Cardiac muscle cell (in vitro differentiated cells and primary cell): ENCODE results near the gene CACNA1C. TPM values are rescaled to one million over a fixed set of nuclear protein-coding genes. Genes with fewer than 3 reads are reported as not detected.

Experiments used
- DNase-seq, 2 donors: peaks; one replicate each; pipeline versions ENCODE4 v3.0.0 to v3.0.0-alpha.2; 2010 to 2017; ENCODE audit warnings: low read depth in 1 of 2, low spot score in 1 of 2
- H3K27ac ChIP-seq: fragments of 200-600 bp; sonication (generic); 2 replicates; pipeline ENCODE4 v1.5.1; 2016
- H3K27me3 ChIP-seq: fragments of 200-600 bp; sonication (generic); 2 replicates; pipeline ENCODE4 v1.6.0; 2016; ENCODE audit warnings: control low read depth
- H3K36me3 ChIP-seq: fragments of 200-600 bp; sonication (generic); 2 replicates; pipeline ENCODE4 v1.5.1; 2016; ENCODE audit warnings: control low read depth
- H3K4me1 ChIP-seq: fragments of 200-600 bp; sonication (generic); 2 replicates; pipeline ENCODE4 v1.8.1; 2017; ENCODE audit warnings: low read depth, mild to moderate bottlenecking, mixed run types
- H3K4me3 ChIP-seq: fragments of 200-600 bp; sonication (generic); 2 replicates; pipeline ENCODE4 v1.5.1; 2016; ENCODE audit warnings: mild to moderate bottlenecking
- H3K9me3 ChIP-seq: fragments of 200-600 bp; sonication (generic); 2 replicates; pipeline ENCODE4 v1.5.1; 2017; ENCODE audit warnings: low read depth, mild to moderate bottlenecking, control low read depth
- CTCF ChIP-seq: IDR thresholded peaks from 2 replicates; pipeline ENCODE4 v1.5.1; 2012; ENCODE audit warnings: low read depth, mild to moderate bottlenecking, low read length
- polyA plus RNA-seq: library from polyadenylated mRNA; unstranded; fragments of >200 nt; fragmentation: Nextera tagmentation; extraction: Ambion mirVana; gene quantifications from 2 replicates; pipeline ENCODE4 v1.2.1, GENCODE V29; 2016
- total RNA-seq: library from RNA; depleted of rRNA; stranded (reverse); fragments of >200 nt; gene quantifications from 2 replicates; pipeline ENCODE4 v1.2.3, GENCODE V29; 2016

The CACNA1C gene
- total and polyA plus RNA-seq, 2 experiments from 2014 or later: 40.8 to 77.8 TPM

DNA sequence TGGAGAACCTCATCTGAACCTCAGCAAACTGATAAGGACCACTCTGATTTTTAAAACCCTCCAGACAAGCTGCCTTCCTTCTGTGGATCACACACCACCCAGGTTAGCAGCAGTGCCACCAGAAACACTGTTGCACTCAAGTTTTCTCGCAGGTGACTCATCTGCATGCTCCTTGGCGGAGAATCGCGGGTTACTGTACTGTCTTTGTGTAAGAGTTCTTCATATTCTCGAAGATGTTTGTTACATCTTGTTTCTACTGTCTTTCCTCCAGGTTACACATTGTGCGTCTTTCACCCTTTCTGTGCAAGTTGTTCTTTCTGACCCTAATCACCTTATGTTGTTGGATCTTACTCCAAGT lies 331.2 kb downstream of the CACNA1C start:
- no peak for TF ChIP-seq CTCF
- no peaks in the 10 kb centered on the region for H3K9me3 ChIP-seq
- H3K4me3 ChIP-seq: no peak overlapping the region
- H3K27me3 ChIP-seq: no peaks in the 10 kb centered on the region
- DNase-seq: no peak
- H3K4me1 ChIP-seq: peaks cover 22% of the 10 kb centered on the region
- no peak overlapping the region for H3K27ac ChIP-seq
- H3K36me3 ChIP-seq: no peaks in the 10 kb centered on the region

- H3K4me3 ChIP-seq: no peak overlapping the region
- TF ChIP-seq CTCF: peak; percentile 15
- peaks cover 22% of the 10 kb centered on the region for H3K4me1 ChIP-seq
- H3K27ac ChIP-seq: no peak overlapping the region
- H3K36me3 ChIP-seq: no peaks in the 10 kb centered on the region
- no peaks in the 10 kb centered on the region for H3K9me3 ChIP-seq
- peak in 1 of 2 donors; percentile 65 for DNase-seq
- no peaks in the 10 kb centered on the region for H3K27me3 ChIP-seq
Observed at GRCh38 chr12:2384533-2385351, 332.0 kb downstream of the CACNA1C start.

- peaks cover 16% of the 10 kb centered on the region for H3K4me1 ChIP-seq
- DNase-seq: no peak
- no peaks in the 10 kb centered on the region for H3K27me3 ChIP-seq
- no peaks in the 10 kb centered on the region for H3K36me3 ChIP-seq
- no peak overlapping the region for H3K4me3 ChIP-seq
- no peak for TF ChIP-seq CTCF
- H3K27ac ChIP-seq: no peak overlapping the region
- no peaks in the 10 kb centered on the region for H3K9me3 ChIP-seq
Observed at GRCh38 chr12:2385529-2385928, 332.7 kb downstream of the CACNA1C start.

DNA sequence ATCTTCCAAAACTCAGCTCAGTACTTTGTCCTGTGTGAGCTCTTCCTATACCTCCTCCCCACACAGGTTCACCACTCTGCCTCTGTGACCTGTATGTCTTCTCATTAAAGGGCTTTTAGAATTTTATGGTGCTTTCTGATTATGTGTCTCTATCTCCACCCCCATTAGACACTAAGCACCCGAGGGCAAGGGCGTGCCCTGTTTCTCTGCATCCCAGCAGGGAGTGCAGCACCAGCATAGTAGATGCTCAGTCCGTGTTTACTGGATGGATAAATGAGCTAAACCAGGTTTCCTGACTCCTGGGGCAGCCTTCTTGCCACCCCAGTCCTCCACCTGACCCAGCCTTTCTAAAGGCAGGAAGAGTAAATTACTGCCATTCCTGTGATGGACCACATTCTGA lies 333.8 kb downstream of the CACNA1C start:
- Histone ChIP-seq H3K9me3 (no peaks in the 10 kb centered on the region), H3K4me3 (no peak overlapping the region), H3K27me3 (no peaks in the 10 kb centered on the region), H3K4me1 (peaks cover 14% of the 10 kb centered on the region), H3K36me3 (no peaks in the 10 kb centered on the region), H3K27ac (no peak overlapping the region)
- no peak for DNase-seq
- TF ChIP-seq CTCF: no peak

DNA sequence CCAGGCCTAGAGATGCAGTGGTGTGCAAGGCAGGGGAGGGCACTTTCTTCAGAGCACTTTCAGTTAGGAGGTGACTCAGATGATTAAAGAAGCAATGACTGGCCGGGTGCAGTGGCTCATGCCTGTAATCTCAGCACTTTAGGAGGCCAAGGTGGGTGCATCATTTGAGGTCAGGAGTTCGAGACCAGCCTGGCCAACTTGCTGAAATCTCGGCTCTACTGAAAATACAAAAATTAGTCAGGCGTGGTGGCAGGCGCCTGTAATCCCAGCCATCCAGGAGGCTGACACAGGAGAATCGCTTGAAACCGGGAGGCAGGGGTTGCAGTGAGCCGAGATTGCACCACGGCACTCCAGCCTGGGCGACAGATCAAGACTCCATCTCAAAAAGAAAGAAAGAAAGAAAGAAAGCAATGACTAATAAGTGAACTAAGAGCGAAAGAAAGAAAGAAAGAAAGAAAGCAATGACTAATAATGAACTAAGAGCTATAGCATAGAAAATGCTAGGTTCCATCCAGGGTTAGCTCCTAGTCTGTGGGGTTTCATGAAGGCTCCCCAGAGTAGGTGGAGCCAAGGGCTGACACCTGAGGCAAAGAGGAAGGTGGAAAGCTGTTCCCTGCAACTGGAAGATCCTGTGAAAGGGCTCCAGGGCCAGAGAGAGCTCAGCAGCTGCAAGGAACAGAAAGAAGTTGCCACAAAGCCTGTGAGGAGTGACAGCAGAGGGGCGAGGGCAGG lies 334.5 kb downstream of the CACNA1C start:
- Histone ChIP-seq H3K36me3 (no peaks in the 10 kb centered on the region), H3K27ac (no peak overlapping the region), H3K27me3 (no peaks in the 10 kb centered on the region), H3K4me3 (no peak overlapping the region), H3K9me3 (no peaks in the 10 kb centered on the region), H3K4me1 (peaks cover 14% of the 10 kb centered on the region)
- DNase-seq: no peak
- no peak for TF ChIP-seq CTCF
